ENCODE results near the gene CHCHD6.

CHCHD6 gene

DNA sequence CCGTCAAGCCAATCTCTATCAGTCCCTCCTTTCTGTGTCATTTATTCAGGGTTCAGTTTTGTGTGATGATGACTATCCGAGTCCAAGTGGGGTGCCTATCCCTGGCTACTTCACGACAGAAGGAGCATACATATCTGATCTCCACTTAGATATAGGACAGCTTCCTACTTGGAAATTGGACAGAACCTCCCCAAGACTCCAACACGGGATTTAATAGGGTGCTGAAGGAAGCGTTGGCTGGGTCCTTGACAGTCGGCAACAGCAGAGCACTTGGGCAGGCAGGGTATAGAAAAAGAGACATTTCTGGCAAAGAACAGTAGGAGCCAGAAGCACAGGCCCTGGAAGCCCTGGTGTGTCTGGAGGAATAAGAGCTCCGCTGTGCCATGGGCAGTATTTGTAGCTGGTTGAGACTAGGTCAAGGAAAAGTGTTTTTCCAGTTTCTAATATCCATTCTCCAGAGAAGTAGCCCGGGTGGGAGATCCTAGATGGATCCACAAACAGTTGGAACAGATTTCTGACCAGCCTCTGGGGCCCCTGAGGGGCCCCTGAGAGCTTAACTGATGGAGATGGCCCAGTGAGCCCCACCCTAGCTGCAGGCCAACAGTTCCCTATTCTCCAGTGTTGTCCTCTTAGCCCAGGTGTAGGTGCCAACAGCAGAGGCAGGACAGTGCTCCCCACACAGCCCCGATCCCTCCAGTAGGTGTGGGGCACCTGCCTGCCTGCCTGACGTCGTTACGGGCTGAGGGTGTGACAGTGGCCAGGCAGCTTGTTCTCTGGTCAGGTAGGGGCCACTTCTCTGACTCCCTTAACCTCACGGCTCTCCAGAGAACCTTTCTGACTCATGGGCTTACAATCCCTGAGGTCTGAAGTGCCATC is 130.8 kb downstream of the CHCHD6 start:
- H3K4me1 Mint-ChIP-seq = no peaks in the 10 kb centered on the region

DNA sequence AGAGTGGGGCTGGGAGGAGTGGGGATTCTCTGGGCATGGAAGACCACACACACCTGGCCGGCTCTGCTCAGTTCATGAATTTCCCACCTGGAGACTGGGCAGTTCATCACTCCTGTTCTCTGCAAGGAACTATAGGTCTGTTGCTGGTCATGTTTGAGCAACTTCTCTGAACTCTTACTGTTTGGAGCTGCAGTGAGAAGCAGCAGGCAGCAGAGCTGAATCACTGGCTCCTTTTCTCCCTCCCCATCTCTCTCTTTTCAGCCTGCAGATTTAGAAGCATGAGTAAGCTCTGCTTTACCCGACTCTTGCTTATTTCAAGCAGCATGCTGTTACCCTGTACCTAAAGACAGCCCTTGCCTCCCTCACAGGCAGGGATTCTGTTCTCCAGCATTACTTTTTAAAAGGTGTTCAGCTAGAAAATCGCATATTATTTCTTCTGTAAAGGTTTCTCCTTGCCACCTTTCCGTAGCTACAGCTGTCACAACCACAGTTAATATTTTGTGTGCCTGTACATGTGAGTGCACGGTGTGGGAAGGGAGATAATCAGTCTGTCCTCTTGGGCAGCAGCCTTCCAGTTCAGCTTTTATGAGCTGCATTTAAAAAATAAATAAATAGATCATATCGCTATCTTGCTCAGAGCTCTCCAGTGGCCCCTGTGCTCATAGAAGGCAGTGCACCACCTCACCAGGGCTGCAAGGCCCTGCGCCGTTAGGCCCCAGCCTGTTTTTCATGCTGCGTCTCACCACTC is 131.6 kb downstream of the CHCHD6 start:
- no peak overlapping the region for H3K4me3 Mint-ChIP-seq
- H3K27me3 Mint-ChIP-seq = no peaks in the 10 kb centered on the region
- no peaks in the 10 kb centered on the region for H3K9me3 Mint-ChIP-seq
- no peaks in the 10 kb centered on the region for H3K4me1 Mint-ChIP-seq
- DNase-seq = no peak
- H3K27ac Mint-ChIP-seq = no peak overlapping the region
- no peak for ATAC-seq

More for the DNA sequence above, 130.8 kb downstream of the CHCHD6 start:
- no peak overlapping the region for H3K4me3 Mint-ChIP-seq
- no peak for DNase-seq
- no peak for ATAC-seq
- H3K27ac Mint-ChIP-seq = peak overlapping the region in 1 of 2 donors; percentile 8
- H3K27me3 Mint-ChIP-seq = no peaks in the 10 kb centered on the region
- no peaks in the 10 kb centered on the region for H3K9me3 Mint-ChIP-seq

DNA sequence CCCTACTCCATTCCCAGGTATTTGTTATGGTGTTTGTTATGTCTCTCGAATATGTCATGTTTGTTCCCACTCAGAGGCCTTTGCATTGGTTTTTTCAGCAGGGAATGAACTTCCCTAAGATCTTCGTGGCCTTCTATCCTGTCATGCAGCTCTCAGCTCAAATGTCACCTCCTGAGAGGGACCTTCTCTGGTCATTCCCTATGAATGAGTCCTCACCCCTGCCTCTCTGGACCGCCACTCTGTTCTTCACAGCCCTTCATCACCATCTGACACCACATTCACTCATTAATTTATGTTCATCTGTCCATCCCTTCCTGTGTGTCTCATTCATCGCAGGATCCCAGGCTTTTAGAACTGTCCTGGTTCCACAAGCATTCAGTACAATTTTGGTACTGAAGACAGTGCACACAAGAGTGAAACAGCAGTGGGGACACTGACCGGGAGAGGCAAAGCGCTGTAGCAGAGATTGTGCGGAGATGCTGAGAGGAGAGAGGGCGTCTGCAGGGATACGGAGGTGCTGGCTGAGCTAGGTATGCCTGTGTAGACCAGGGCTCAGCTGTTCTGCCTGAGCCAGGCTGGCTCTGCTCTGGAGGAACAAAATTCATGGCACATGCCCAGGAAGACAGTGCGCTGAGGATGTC is 132.3 kb downstream of the CHCHD6 start:
- Mint-ChIP-seq H3K27ac (no peak overlapping the region), H3K4me1 (no peaks in the 10 kb centered on the region), H3K27me3 (no peaks in the 10 kb centered on the region), H3K9me3 (no peaks in the 10 kb centered on the region), H3K4me3 (no peak overlapping the region)
- DNase-seq (no peak), ATAC-seq (no peak)

DNA sequence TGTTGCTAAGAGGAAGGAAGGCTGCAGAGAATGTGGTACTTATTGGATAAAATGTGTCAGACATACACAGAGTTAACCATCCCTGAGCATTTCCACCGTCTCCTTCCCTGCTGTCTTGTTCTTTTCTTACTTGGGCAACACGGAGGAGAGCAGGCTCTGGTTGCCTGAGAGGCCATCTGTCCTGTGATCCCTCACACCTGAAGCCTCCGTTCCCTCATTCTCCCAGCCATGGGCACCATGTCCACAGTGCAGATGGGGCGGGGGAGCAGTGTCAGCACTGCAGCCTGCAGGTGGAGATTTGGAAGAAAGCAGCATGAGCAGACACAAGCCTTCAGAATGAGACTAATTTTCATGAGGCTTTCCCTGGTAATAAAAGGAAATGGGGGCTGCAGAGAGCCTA is 133.7 kb downstream of the CHCHD6 start:
- Mint-ChIP-seq H3K27ac (no peak overlapping the region), H3K4me1 (no peaks in the 10 kb centered on the region), H3K4me3 (no peak overlapping the region), H3K9me3 (no peaks in the 10 kb centered on the region), H3K27me3 (no peaks in the 10 kb centered on the region)
- no peak for DNase-seq
- ATAC-seq = no peak

DNA sequence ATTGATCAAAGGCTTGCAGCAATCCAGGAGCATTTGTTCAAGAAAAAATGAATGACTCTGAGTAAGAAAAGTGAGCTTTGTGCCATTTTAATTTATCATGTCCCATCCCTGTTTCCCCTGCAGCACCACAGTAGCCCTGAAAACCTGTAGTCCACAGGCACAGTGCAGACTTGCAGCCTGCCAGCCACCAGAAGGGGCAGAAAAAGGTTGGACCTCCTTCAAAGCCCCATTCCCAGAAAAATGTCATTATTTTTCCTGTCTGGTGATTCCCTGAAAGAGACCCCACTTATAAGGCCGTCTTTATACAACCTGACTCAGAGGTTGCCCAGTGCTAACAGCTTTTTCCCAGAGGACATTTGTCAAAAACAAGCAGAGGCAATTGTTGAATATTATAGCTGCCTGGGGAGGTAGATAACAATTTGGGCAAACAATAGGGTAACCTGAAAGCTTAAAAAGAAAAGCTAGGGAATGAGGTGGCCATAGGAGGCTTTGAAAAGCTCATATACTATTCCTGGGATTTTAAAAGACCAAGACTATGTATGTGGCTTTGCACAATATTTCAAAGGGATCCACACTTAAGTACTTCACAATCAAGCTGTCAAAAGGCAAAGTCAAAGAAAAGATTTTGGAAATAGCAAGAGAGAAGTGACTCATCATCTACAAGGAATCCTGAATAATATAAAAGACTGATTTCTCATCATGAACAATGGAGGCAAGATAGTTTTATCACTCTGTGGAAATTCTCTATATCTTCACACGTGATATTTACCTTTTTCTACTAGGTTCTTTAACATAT is 142.1 kb downstream of the CHCHD6 start:
- no peak overlapping the region for H3K27ac Mint-ChIP-seq
- no peaks in the 10 kb centered on the region for H3K9me3 Mint-ChIP-seq
- ATAC-seq (no peak), DNase-seq (no peak)
- no peak overlapping the region for H3K4me3 Mint-ChIP-seq
- no peaks in the 10 kb centered on the region for H3K27me3 Mint-ChIP-seq
- no peaks in the 10 kb centered on the region for H3K4me1 Mint-ChIP-seq

DNA sequence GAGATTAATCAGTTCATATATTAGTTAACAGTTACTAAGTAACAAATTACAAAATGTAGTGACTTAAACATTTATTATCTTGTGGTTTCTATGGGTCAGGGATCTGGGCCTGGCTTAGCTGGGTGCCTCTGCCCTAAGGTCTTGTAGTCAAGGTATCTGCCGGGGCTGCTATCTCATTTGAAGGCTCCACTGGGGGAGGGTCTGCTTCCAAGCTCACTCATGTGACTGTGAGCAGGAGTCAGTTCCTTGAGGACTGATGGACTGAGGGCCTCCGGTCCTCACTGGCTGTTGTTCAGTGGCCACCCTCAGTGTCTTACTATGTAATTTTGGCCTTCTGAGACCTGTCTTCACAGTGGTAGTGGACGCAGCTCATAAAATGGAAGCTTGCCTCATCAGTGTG is 143.0 kb downstream of the CHCHD6 start:
- no peak overlapping the region for H3K4me3 Mint-ChIP-seq
- no peaks in the 10 kb centered on the region for H3K4me1 Mint-ChIP-seq
- ATAC-seq = no peak
- H3K9me3 Mint-ChIP-seq = no peaks in the 10 kb centered on the region
- no peaks in the 10 kb centered on the region for H3K27me3 Mint-ChIP-seq
- H3K27ac Mint-ChIP-seq = no peak overlapping the region
- DNase-seq = no peak

DNA sequence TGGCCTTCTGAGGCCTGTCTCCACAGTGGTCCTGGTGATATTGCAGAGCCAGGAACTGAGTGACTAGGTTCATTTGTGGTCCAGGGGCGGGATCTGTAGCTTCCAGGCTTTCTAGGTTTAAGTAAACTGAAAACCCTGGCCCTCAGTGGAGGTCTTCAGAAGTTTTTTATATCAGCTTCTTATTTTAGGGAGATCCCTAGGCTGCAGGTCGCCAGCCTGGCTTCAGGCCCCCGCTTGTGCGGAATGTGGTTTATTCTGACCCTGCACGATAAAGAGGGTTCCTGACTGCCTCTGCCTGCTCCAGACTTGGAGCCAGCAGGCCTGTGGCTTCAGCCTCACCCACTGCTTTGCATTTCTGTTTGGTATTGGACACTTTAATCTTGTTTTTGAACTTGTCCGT is 145.0 kb downstream of the CHCHD6 start:
- ATAC-seq (no peak), DNase-seq (no peak)
- H3K4me1 Mint-ChIP-seq = no peaks in the 10 kb centered on the region
- H3K4me3 Mint-ChIP-seq = no peak overlapping the region
- H3K27me3 Mint-ChIP-seq = no peaks in the 10 kb centered on the region
- H3K27ac Mint-ChIP-seq = no peak overlapping the region
- H3K9me3 Mint-ChIP-seq = no peaks in the 10 kb centered on the region

DNA sequence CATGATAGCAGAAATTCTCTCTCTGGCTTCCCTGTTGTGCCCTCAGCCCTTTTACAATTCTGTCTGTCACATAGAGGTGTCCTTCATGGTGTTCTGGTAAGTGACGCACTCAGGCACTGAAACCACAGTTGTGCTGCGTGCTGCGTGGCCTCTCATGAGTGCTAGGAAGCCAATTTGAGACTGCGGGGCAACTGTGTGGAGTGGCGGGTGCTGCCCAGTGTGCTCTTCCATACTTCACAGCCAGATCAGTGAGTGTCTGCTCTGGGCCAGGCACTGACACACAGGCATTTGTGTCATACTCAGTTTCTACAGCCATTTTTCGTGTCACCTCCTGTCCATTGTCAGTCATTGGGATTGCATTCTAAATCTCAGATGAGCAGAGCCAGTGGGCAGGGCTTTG is 145.7 kb downstream of the CHCHD6 start:
- no peaks in the 10 kb centered on the region for H3K4me1 Mint-ChIP-seq
- no peaks in the 10 kb centered on the region for H3K27me3 Mint-ChIP-seq
- ATAC-seq (no peak), DNase-seq (no peak)
- no peak overlapping the region for H3K4me3 Mint-ChIP-seq
- no peak overlapping the region for H3K27ac Mint-ChIP-seq
- H3K9me3 Mint-ChIP-seq = no peaks in the 10 kb centered on the region

DNA sequence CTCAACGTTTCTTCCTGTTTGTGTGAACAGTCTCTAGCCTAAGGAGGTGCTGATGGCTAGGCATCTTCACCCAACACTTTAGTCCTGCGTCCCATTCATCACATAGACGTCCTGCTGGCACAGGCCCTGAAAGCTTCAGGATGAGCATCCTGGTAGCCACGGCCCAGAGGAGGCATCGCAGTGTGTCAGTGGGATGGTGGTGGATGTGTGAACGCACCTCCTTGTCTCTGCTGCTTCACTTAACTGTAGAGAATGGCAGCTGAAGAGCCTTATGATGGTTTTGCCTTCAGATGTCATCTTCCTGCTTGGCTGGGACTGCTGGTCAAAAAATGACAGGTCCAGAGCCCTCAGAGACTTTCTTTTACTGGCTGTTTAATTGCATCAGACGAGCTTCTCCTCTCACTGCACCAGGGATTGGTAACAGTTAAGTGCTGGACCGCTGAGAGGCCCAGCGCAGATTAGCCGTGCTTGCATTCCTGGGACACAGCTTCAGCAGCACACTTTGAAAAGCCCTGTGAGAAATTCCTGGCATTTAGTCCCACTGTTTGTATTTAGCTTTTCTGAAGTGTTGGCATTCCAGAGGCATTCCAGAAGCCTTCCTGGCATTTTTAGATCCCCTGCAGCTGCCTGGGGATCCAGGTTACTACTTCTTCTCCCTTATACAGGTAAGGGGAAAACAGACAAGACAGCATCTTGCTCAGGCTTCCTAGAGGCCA is 146.5 kb downstream of the CHCHD6 start:
- Mint-ChIP-seq H3K4me3 (no peak overlapping the region), H3K27ac (peak overlapping the region in 1 of 2 donors; percentile 61), H3K9me3 (no peaks in the 10 kb centered on the region), H3K27me3 (no peaks in the 10 kb centered on the region), H3K4me1 (no peaks in the 10 kb centered on the region)
- ATAC-seq = no peak
- DNase-seq = no peak

DNA sequence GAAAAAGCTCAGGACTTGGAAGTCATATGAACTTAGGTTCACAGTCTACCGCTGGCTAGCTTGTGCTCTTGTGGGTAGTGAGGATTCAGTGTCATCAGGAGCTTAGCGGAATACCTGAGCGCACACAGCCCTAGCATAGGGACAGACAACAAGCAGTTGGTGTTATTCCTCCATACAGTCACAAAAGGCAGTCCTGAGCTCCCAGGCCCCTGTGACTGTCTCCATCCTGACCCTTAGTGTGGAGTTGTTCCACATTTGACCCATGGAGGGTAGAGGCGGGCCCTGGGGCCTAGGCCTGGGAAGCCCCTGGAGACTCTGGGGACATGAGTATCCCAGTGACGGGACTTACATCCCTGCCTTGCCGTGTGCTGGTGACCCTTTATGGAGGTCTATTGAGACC is 147.3 kb downstream of the CHCHD6 start:
- H3K9me3 Mint-ChIP-seq = no peaks in the 10 kb centered on the region
- H3K27ac Mint-ChIP-seq = no peak overlapping the region
- H3K4me3 Mint-ChIP-seq = no peak overlapping the region
- no peaks in the 10 kb centered on the region for H3K27me3 Mint-ChIP-seq
- H3K4me1 Mint-ChIP-seq = no peaks in the 10 kb centered on the region
- no peak for DNase-seq
- no peak for ATAC-seq

DNA sequence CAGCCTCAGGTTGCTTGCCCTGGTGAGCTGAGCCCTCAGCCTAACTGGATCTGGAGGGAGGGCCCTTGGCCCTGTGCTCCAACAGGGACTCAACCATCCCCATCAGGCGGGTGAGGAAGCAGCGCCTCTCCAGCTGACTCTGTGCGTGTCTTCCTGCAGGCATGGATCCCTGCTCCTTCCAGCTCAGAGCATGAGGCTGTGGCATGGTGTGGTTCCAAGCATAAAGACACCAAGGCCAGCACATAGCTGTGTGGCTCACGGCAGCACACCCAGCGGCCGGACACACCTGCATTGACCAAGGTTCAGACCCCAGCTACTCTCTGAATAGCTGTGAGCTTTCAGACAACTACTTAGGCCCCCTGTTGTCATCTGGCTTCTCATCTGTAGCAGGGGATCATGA is 147.9 kb downstream of the CHCHD6 start:
- Mint-ChIP-seq H3K9me3 (no peaks in the 10 kb centered on the region), H3K27ac (no peak overlapping the region), H3K27me3 (no peaks in the 10 kb centered on the region), H3K4me1 (no peaks in the 10 kb centered on the region), H3K4me3 (no peak overlapping the region)
- DNase-seq (no peak), ATAC-seq (no peak)

DNA sequence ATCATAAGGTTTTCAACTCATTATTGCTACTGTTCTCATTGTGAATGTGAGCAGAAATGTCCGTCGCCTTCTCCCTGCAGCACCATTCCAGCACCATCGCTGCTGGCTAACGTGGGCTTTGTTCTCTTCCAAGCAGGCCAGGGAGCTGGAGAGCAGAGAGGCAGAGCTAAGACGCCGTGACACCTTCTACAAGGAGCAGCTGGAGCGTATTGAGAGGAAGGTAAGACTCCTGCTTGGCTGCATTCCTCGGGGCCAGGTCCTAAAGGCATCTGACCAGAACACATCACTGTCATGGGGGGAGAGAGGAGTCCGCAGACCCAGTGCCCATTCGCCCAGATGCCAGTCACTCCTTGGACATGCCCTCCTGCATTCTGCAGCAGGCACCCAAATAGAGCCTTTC is 148.5 kb downstream of the CHCHD6 start:
- H3K4me3 Mint-ChIP-seq = no peak overlapping the region

DNA sequence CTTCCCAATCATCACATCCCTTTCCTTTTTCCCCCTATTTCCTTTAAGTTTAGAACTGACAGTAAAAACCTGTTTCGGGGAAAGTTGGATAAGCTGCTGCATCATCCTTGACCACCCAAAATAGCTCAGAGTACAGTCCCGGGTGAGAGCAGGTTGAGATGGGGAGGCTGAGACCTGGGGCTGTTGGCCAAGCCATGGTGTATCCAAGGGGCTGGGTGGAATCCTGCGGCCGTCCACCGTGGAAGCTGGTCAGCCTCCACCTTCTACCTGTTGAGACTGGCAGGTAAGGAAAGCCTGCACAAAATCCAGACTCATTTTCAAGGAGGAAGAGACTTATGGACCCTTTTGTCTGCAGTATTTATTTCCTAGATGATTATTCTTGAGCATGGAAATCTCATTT is 150.6 kb downstream of the CHCHD6 start:
- no peak for DNase-seq
- no peaks in the 10 kb centered on the region for H3K27me3 Mint-ChIP-seq
- no peak overlapping the region for H3K27ac Mint-ChIP-seq
- peaks cover 0 to 2% of the 10 kb centered on the region in 2 donors for H3K9me3 Mint-ChIP-seq
- no peak overlapping the region for H3K4me3 Mint-ChIP-seq
- no peak for ATAC-seq
- H3K4me1 Mint-ChIP-seq = no peaks in the 10 kb centered on the region

More for the DNA sequence above, 148.5 kb downstream of the CHCHD6 start:
- ATAC-seq (no peak), DNase-seq (no peak)
- H3K9me3 Mint-ChIP-seq = no peaks in the 10 kb centered on the region
- no peak overlapping the region for H3K27ac Mint-ChIP-seq
- H3K4me1 Mint-ChIP-seq = no peaks in the 10 kb centered on the region
- H3K27me3 Mint-ChIP-seq = no peaks in the 10 kb centered on the region

DNA sequence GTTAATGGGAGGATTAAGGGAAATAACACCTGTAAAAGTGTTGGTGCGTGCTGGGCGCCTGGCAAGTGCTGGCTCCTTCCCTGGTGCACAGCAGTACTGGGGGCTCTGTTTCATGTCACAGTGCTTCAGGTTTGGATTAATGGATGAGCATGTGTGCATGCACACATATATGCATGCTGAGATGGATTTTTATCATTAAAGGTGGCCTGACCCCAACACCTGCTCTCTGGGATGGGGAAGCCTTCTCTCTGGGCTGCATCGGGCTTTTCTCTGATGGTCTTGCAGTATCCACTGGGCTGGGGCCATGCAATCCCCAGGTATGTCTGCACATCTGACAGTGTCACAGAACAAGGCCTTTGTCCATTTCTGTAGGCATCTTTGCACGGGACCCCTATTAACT is 151.3 kb downstream of the CHCHD6 start:
- no peak overlapping the region for H3K27ac Mint-ChIP-seq
- ATAC-seq (no peak), DNase-seq (no peak)
- H3K9me3 Mint-ChIP-seq = peaks cover 0 to 7% of the 10 kb centered on the region in 2 donors
- H3K4me1 Mint-ChIP-seq = no peaks in the 10 kb centered on the region
- H3K4me3 Mint-ChIP-seq = no peak overlapping the region
- no peaks in the 10 kb centered on the region for H3K27me3 Mint-ChIP-seq

DNA sequence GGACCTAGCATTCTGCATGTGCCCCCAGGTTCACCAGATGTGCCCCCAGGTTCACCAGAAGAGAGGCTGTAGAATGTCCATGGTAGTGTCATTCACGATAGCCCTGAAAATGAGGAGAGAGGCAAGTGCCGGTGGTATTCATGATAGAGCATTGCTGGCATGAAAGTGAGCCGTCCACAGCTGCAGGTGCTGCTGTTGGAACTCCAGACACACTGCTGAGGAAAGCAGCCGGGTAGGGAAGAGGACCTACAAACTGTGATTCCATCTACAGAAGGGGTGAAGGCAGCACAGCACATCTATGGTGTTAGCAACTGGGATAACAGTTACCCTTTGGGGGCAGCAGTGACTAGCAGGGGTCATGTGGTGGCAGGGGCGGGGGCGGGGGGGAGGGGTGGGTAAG is 153.9 kb downstream of the CHCHD6 start:
- Mint-ChIP-seq H3K4me3 (no peak overlapping the region), H3K9me3 (peaks cover 0 to 7% of the 10 kb centered on the region in 2 donors), H3K27ac (no peak overlapping the region), H3K27me3 (no peaks in the 10 kb centered on the region), H3K4me1 (no peaks in the 10 kb centered on the region)
- no peak for ATAC-seq
- no peak for DNase-seq
